ENCODE results near the gene SLC17A7.

Gene SLC17A7

GRCh38 chr19:49403404-49404187, 37.7 kb downstream of the SLC17A7 start:
- DNase-seq = no peak

- DNase-seq = no peak
Observed at GRCh38 chr19:49400029-49400428, 41.3 kb downstream of the SLC17A7 start.

- DNase-seq = no peak
Observed at GRCh38 chr19:49398931-49399330, 42.4 kb downstream of the SLC17A7 start.

GRCh38 chr19:49398001-49398615, 43.2 kb downstream of the SLC17A7 start:
- no peak for DNase-seq

- DNase-seq = no peak
Observed at GRCh38 chr19:49396738-49397505, 44.4 kb downstream of the SLC17A7 start.

GRCh38 chr19:49395581-49396407, 45.5 kb downstream of the SLC17A7 start:
- DNase-seq = no peak

- DNase-seq = no peak
Observed at GRCh38 chr19:49393881-49394280, 47.4 kb downstream of the SLC17A7 start.

- peak; percentile 75 to 78 for DNase-seq
Observed at GRCh38 chr19:49391581-49392399, 49.5 kb downstream of the SLC17A7 start.

GRCh38 chr19:49390929-49391359, 50.4 kb downstream of the SLC17A7 start:
- no peak for DNase-seq

GRCh38 chr19:49390131-49390928, 51.0 kb downstream of the SLC17A7 start:
- no peak for DNase-seq

GRCh38 chr19:49389406-49389805, 51.9 kb downstream of the SLC17A7 start:
- DNase-seq = no peak

- DNase-seq = peak; percentile 69 to 77
Observed at GRCh38 chr19:49387936-49388372, 53.4 kb downstream of the SLC17A7 start, which contains the start of gene KASH5. Gene KASH5 (plus strand): TSS chr19:49388249. CDS start chr19:49390884, 2,635 bp downstream.

- DNase-seq = no peak
Observed at GRCh38 chr19:49383599-49383998, 57.7 kb downstream of the SLC17A7 start.

- DNase-seq = no peak
Observed at GRCh38 chr19:49382639-49383038, 58.7 kb downstream of the SLC17A7 start.

- DNase-seq = no peak
Observed at GRCh38 chr19:49380391-49380790, 60.9 kb downstream of the SLC17A7 start.
